Activated CD4-positive, alpha-beta T cell treated with anti-CD3 and anti-CD28 coated beads for 24 hours (primary cell): Measurements from ENCODE around the gene NKIRAS1.
"Not testable (repeated sequence)": the region's sequence is repeated elsewhere in the genome, so short reads cannot be mapped to it uniquely, and the experiment has no call there.

Experiments
- DNase-seq, 2 donors: peaks; one replicate each; pipeline ENCODE4 v3.0.0-alpha.2; 2020; ENCODE audit warnings: low read depth in 2 of 2

The NKIRAS1 gene

DNA sequence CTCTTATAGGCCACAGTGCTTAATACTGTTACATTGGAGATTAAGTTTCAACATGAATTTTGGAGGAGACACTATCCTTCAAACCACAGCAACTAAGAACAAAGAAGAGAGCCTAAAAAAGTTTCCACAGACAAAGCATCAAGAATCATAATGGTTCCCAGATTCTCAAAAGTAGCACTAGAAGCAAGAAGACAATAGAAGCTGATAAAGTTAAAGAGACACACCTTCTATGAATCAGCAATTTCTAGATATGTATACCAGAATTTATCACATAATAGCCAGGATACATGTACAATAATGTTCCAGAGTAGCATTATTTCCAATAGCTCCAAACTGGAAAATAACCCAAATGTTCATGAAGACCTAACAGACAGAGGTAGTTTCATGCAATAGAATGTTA, 12.2 kb downstream of the NKIRAS1 start:
- DNase-seq: no peak

DNA sequence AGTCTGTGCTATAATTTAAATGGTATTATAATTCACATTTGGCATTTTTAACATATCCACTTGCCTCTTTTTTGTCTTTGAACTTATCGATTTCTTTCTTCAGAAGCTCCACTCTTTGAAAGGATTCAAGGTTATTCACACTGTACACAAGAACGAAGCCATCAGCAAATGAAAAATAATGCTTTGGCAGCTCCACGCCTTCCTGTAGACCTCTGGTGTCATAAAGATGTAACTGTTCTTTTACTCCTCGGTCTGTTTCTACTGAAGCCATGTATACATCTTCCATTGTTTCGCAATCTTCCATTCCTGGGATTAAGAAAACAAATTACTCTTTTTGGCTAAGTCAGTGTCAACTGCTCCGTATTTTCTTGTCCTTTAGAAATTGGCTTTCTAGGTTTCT, 16.0 kb downstream of the NKIRAS1 start:
- no peak for DNase-seq

DNA sequence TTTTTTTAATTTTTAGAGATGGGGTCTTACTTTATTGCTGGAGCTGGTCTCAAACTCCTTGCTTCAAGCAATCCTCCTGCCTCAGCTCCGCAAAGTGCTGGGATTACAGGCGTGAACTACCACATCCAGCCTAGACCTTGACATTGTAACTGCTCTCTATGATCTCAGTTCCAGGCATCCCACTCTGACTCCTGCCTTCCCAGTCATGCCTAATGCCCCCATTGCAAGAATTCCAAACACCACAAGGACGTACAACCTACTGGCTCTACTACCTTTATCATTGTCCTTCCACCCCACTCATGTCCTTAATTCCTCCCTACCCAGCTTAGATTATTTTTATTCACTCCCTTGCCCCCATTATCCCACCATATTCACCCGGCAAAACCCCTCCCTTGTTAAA, 21.6 kb downstream of the NKIRAS1 start:
- no peak for DNase-seq

DNA sequence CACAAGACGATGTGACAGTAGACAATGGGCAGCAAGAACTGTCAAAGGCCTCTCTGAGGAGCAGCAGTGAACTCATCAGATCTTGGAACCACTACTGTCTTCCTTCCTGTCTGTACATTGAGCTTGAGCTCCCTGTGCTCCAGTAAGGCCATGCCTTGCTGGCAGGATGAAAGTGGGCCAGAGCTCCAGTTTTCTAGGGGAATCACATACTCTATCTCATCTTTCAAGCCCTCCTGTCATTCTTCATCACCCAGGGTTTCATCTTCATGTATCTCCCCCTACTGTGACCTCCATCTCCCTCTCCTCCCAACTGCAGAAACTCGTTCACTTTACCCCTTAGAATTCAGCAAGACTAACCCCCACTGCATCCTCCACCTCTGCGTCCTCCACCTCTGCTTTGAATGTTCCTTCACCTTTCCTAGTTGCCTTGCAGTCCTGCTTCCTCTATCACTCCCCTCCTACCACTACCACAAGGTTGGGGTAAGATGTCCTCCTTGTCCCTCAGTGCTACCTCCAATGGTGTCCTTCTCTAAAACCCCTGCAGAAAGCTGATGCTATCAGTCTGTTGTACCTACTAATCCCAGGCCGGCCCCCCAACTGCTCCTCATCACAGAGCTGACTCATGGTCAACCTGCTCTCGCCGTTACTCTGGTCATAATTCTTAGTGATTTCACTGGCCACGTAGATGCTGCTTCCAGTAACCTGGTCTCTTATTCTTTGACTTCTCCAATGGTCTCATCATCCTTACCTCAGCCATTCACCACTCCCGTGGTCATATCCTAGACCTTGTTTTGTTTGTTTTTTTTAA, 22.3 kb downstream of the NKIRAS1 start:
- DNase-seq: no peak

GRCh38 chr3:23889950-23890349, 26.8 kb downstream of the NKIRAS1 start:
- no peak for DNase-seq

GRCh38 chr3:23889386-23889785, 27.4 kb downstream of the NKIRAS1 start:
- no peak for DNase-seq

GRCh38 chr3:23888617-23889228, 28.1 kb downstream of the NKIRAS1 start:
- DNase-seq: peak in 1 of 2 donors; percentile 10

- DNase-seq: no peak
Measured at GRCh38 chr3:23886311-23886710, 30.5 kb downstream of the NKIRAS1 start.

- no peak for DNase-seq
Measured at GRCh38 chr3:23885210-23885609, 31.6 kb downstream of the NKIRAS1 start.

- DNase-seq: no peak
Measured at GRCh38 chr3:23884481-23884880, 32.3 kb downstream of the NKIRAS1 start.

DNA sequence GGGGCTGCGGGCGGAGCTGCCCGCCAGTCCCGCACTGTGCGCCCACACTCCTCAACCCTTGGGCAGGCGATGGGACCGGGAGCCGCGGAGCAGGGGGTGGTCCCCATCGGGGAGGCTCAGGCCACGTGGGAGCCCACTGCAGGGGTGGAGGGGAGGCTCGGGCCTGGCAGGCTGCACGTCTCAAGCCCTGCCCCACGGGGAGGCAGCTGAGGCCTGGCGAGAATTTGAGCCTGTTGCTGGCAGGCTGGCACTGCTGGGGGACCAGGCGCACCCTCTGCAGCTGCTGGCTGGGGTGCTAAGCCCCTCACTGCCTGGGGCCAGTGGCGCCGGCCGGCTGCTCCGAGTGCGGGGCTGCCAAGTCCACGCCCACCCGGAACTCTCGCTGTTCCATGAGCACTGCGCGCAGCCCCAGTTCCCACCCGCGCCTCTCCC, 34.3 kb downstream of the NKIRAS1 start:
- DNase-seq: no peak

DNA sequence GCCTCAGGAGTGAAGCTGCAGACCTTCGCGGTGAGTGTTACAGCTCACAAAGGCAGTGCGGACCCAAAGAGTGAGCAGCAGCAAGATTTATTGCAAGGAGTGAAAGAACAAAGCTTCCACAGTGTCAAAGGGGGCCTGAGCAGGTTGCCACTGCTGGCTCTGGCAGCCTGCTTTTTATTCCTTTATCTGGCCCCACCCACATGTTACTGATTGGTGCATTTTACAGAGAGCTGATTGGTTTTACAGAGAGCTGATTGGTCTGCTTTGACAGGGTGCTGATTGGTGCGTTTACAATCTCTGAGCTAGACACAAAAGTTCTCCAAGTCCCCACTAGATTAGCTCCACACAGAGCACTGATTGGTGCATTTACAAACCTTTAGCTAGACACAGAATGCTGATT, 34.8 kb downstream of the NKIRAS1 start:
- not testable (repeated sequence) for DNase-seq

DNA sequence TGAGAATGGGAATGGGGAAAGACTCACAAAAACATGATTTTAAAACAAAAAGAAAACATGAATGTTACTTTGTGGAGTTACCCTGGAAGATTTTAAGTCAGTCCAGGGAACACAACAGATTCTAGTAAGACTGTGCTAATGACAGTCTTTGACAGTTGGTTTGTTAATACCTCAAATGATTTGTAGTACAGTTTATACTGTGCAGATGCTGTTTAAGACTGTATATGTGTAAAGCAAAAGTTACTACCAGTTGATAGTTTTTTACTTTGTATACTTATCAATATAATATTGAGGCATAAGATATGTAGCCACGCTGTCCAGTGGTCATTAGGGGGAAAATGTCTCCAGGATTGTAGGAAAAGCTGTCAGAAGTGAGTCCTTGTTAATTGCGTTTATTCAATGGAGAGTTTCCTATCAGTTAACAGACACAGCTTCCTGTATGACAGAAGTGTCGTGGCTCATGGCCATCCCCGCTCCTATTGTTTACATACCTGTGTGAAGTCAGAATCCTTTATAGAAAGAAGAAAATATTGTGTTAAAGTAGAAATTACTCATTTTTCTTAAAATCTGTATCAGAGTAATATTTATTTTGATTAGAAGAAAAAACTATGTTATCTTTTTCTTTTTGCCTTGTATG, 36.0 kb downstream of the NKIRAS1 start:
- no peak for DNase-seq

- no peak for DNase-seq
Measured at GRCh38 chr3:23879485-23879884, 37.3 kb downstream of the NKIRAS1 start.

DNA sequence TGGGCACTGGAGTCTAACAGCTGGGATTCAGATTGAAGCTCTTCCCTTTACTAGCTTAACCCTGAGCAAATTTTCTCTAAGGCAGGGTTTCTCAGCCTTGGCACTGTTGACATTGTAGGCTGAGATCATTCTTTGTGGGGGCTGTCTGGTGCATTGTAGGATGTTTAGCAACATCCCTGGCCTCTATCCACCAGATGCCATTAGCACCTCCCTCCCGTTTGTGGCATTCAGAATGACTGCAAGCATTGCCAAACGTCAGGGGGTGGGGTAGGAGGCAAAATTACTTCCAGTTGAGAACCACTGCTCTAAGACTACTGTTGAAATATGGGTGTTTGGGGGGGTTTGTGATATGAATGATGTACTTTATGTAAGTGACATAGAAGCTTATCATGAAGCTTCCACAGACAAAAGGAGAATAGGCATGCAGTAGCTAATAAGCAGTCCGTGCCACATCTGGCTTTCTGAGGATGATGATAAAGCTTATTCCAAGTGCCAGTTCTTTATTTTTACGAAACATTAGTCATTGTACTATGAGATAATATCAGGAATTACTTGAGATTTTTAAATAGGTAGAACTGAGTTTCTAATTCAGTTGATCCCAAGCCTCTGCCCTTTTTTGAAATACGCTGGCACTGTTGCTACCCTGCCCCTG, 39.3 kb downstream of the NKIRAS1 start:
- DNase-seq: no peak

DNA sequence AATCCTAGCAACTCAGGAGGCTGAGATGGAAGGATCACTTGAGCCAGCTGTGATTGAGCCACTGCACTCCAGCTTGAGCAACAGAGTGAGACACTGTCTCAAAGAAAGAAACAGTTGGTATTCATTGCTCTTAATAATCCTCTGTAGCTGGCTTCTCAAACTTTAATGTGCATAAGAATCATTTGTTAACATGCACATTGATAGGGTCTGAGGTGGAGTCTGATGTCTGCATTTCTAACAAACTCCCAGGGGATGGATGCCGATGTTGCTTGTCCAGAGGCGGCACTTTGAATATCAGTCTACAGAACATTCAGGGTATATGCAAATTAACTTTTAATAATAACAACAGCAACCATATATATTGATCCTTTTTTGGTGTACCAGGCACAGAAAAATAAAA, 39.9 kb downstream of the NKIRAS1 start:
- no peak for DNase-seq

- DNase-seq: no peak
Measured at GRCh38 chr3:23875113-23875725, 41.6 kb downstream of the NKIRAS1 start.

DNA sequence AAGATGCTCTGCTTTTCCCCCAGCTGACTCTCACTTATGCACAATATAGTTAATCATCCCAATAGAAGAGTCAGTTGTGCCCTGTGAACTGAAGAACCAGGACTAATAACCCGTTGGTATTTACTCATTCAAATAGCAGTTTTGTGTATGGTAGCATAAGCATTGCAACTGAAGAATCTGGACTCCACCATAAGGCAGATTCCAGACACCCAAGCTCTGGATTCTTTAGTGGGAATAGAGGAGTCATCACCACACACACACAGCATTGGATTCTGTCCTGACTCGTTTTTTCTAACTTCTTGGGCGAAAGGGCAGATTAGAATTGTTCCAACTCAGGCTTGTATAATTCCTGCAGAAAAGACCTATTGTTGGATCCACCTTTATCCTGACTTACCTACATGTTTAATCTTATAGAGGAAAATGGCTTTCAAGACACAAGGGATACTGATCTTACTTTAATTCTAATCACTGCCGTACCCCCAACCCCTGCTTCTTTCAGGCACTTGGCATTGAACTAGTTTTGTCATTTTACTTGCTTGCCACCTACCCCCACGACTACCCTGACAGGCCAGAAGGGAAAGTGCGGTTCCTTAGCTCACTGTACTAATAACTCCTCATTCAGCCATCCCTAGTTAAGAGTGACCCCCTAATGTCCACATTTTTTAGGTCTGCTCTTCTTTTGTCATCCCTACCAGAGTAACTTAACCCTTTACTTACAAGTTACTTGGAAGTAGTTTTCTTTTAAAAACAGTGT, 42.3 kb downstream of the NKIRAS1 start:
- DNase-seq: no peak

DNA sequence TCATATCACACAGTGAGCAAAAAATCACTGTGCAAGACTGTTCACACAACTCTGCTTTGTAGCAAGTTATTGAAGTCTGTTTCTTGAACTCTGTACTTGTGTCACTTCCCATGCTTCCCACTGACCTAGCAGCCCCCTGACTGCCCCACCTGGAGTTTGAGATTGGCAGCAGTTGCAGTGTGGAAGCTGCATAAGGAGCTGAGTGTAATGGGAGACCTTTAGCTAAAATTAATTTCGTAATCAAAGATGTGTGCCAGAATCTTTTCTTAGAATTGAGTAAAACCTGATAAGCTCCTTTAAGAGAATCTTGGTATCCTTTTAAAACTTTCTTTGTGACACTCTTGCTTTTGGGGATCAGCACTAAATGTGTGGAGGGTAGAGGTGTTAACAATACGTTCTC, 42.8 kb downstream of the NKIRAS1 start:
- no peak for DNase-seq

GRCh38 chr3:23872330-23872729, 44.5 kb downstream of the NKIRAS1 start:
- no peak for DNase-seq

DNA sequence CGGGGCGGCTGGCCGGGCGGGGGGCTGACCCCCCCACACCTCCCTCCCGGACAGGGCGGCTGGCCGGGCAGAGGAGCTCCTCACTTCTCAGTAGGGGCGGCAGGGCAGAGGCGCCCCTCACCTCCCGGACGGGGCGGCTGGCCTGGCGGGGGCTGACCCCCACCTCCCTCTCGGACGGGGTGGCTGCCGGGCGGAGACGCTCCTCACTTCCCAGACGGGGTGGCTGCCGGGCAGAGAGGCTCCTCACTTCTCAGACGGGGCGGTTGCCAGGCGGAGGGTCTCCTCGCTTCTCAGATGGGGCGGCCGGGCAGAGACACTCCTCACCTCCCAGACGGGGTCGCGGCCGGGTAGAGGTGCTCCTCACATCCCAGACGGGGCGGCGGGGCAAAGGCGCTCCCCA, 45.4 kb downstream of the NKIRAS1 start:
- DNase-seq: not testable (repeated sequence)
